GM06990 (cell line): Measurements from ENCODE around the gene DYNC1I2.

ENCODE experiments used
- DNase-seq: peaks from one replicate; pipeline ENCODE4 v3.0.0-alpha.2; 2011; ENCODE audit not compliant: insufficient read length; ENCODE audit errors: extremely low read depth
- H3K27me3 ChIP-seq: replicated peaks from 2 replicates; pipeline ENCODE4 v1.6.0; 2011; ENCODE audit warnings: low read length; ENCODE audit not compliant: control insufficient read depth, insufficient read depth
- H3K36me3 ChIP-seq: 2 replicates; pipeline ENCODE4 v1.5.1; 2011; ENCODE audit warnings: low read length; ENCODE audit not compliant: control insufficient read depth, insufficient read depth
- H3K4me3 ChIP-seq: replicated peaks from 2 replicates; pipeline ENCODE4 v1.5.1; 2011; ENCODE audit warnings: low read depth, mild to moderate bottlenecking, control low read depth, low read length
- CTCF ChIP-seq: IDR thresholded peaks from 2 replicates; pipeline ENCODE4 v1.5.1; 2011; ENCODE audit warnings: low read length, control low read depth, mild to moderate bottlenecking, inconsistent platforms; ENCODE audit not compliant: insufficient read depth, poor library complexity, severe bottlenecking

Gene DYNC1I2

DNA sequence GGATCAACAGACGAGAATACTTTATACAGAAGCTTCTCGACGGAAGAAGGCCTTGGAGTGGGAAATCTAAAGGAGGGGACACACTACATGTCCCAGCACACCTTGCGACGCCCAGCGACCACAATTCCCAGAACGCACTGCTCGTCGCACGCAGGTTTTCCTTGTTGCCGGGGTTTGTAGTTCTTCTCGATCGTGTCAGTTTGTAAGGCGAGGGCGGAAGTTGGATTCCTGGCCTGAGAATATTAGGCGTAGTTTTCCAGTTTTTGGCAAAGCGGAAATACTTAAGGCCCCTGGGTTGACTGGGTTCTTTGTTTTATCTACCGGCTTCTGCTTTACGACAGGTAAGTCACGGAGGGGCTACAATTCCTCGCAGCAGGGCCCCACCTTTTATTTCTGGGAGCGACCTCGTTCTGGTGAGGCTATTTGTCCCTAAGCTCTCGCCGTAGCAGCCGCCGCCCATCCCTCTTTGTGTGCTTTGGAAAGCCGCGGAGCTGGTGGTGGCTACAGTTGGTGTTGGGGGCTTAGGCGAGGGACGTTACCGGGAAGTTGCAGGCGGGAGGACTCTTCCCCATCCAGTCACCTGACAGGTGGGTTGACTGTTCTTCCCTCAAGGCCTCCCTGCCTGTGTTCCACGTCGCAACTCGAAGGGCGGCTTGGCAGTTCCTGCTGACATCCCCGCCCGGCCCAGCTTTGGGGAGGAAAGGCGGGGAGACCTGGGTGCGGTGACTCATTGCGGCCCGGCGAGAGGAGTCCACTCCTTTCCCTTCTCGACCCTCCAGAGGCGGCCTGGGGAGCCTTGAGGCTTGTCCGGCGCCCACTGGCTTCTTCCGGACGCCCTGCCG, at the start of gene DYNC1I2:
DYNC1I2 (plus strand) TSS at position 183 of the 842 bp plus-strand sequence. CDS start 2,687 bp downstream, outside the sequence.
- DNase-seq = peak; percentile 84
- Histone ChIP-seq H3K4me3 (peak within 1 kb of the TSS; percentile 83), H3K27me3 (no peaks in the 10 kb centered on the region), H3K36me3 (no peaks in the 10 kb centered on the region)
- TF ChIP-seq CTCF = no peak

DNA sequence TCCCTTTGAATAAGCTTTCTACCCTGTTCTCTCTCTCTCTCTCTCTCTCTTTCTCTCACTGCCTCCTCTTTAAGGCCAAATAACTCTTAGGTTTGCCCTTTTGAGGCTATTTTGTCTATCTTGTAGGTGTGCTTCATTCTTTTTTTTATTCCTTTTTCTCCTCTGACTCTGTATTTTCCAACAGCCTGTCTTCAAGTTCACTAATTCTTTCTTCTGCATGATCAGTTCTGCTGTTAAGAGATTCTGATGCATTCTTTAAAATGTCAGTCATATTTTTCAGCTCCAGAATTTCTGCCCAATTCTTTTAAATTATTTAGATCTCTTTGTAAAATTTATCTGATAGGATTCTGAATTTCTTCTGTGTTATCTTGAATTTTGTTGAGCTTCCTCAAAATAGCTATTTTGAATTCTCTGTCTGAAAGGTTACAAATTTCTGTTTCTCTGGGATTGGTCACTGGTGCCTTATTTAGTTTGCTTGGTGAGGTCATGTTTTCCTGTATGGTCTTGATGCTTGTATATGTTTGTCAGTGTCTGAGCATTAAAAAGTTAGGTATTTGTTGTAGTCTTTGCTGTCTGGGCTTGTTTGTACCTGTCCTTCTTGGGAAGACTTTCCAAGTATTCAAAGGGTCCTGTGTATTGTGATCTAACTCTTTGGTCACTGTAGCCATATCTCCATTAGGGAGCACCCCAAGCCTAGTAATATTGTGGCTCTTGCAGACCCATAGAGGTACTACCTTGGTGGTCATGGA, 35.4 kb upstream of the DYNC1I2 start:
- DNase-seq = no peak
- H3K36me3 ChIP-seq = no peaks in the 10 kb centered on the region
- TF ChIP-seq CTCF = no peak
- no peak overlapping the region for H3K4me3 ChIP-seq
- H3K27me3 ChIP-seq = no peaks in the 10 kb centered on the region

GRCh38 chr2:171652416-171652785, 34.9 kb upstream of the DYNC1I2 start:
- no peaks in the 10 kb centered on the region for H3K36me3 ChIP-seq
- H3K4me3 ChIP-seq = no peak overlapping the region
- peak; percentile 51 for DNase-seq
- no peaks in the 10 kb centered on the region for H3K27me3 ChIP-seq
- no peak for TF ChIP-seq CTCF

DNA sequence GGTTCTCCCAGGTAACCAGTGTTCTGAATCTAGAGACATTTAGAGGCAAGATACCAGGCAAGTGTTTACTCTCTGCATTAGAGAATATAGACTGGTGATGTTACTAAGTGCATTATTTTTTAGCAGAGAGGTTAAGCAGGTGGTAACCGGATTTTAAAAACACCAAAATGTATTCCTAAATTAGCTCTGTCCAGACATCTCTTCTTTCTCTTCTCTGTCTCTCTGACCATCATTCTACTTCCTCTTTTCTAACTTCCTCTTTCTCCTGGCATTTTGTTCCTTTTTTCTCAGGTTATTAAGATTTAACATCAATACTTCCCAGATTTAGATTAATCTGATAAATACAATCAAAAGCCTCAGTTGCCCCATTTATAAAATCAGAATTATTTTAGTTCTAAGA, 31.7 kb upstream of the DYNC1I2 start:
- no peaks in the 10 kb centered on the region for H3K27me3 ChIP-seq
- no peaks in the 10 kb centered on the region for H3K36me3 ChIP-seq
- TF ChIP-seq CTCF = no peak
- DNase-seq = peak; percentile 32
- H3K4me3 ChIP-seq = no peak overlapping the region

DNA sequence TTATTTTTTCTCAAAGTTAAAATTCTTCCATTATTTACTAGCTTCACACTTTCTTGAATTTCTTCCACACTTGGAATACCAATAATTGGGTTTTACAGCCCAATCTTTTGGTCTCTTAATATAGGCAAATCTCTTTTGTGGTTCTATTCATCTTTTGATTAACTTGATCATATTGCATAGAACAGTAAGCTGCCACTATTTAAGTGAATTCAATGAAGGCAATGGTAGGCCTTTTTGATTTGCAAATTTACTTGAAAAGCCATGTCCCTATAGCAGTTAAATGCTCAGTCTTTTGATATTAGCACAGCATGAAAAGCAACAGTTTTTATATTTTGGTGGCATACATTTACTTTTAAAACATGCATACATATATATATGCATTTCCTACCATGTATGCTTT, 20.2 kb upstream of the DYNC1I2 start:
- H3K36me3 ChIP-seq = no peaks in the 10 kb centered on the region
- H3K27me3 ChIP-seq = no peaks in the 10 kb centered on the region; the same call in 1 of the 2 replicates
- DNase-seq = no peak
- H3K4me3 ChIP-seq = no peak overlapping the region
- no peak for TF ChIP-seq CTCF
